Central memory CD8-positive, alpha-beta T cell (primary cell): ENCODE results near the gene KCNAB2.

Experiments
- ATAC-seq: fragments of 150-1000 bp; cut with Tn5 transposase; replicated peaks from 2 replicates; pipeline ENCODE4 v1.10.0; 2022; ENCODE audit warnings: mild to moderate bottlenecking, moderate FRiP score, moderate number of reproducible peaks; ENCODE audit not compliant: poor library complexity, severe bottlenecking; ENCODE audit errors: extremely low read depth
- DNase-seq, 2 donors: peaks; one replicate each; pipeline ENCODE4 v3.0.0; 2021; ENCODE audit warnings: low spot score in 2 of 2
- H3K27ac Mint-ChIP-seq: one replicate; pipeline ENCODE4 v1.8.0; 2022; ENCODE audit warnings: low read depth, mild to moderate bottlenecking, moderate library complexity, mixed read lengths
- H3K27me3 Mint-ChIP-seq: one replicate; pipeline ENCODE4 v1.8.0; 2022; ENCODE audit warnings: mixed read lengths
- H3K36me3 Mint-ChIP-seq: one replicate; pipeline ENCODE4 v1.8.0; 2022; ENCODE audit warnings: mild to moderate bottlenecking, moderate library complexity, mixed read lengths; ENCODE audit not compliant: insufficient read depth
- H3K4me1 Mint-ChIP-seq: one replicate; pipeline ENCODE4 v1.8.0; 2022; ENCODE audit warnings: mixed read lengths
- H3K4me3 Mint-ChIP-seq: one replicate; pipeline ENCODE4 v1.8.0; 2022; ENCODE audit warnings: mild to moderate bottlenecking, moderate library complexity, mixed read lengths
- H3K9me3 Mint-ChIP-seq: one replicate; pipeline ENCODE4 v1.8.0; 2022; ENCODE audit warnings: mixed read lengths

KCNAB2 gene

DNA sequence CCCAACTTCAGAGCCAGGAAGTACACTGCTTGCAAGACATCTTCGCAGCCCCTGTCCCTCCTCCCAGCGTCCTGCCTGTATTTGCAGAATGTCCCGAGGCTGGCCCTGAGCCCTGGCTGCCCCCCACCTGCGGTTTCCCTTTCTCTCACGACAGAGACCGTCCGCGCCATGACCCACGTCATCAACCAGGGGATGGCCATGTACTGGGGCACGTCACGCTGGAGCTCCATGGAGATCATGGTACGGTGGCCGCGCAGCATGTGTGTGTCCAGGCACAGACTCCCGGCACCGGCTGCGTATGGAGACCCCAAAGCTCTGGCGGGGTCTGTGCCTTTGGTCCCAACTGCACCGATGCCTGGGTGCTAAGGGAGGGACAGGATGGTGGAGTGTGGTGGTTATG lies 48.6 kb downstream of the KCNAB2 start:
- ATAC-seq: no peak
- H3K4me3 Mint-ChIP-seq: no peak overlapping the region
- H3K27me3 Mint-ChIP-seq: no peaks in the 10 kb centered on the region
- H3K36me3 Mint-ChIP-seq: peaks cover 25% of the 10 kb centered on the region
- DNase-seq: no peak
- H3K9me3 Mint-ChIP-seq: no peaks in the 10 kb centered on the region
- H3K27ac Mint-ChIP-seq: no peak overlapping the region
- peaks cover 17% of the 10 kb centered on the region for H3K4me1 Mint-ChIP-seq

DNA sequence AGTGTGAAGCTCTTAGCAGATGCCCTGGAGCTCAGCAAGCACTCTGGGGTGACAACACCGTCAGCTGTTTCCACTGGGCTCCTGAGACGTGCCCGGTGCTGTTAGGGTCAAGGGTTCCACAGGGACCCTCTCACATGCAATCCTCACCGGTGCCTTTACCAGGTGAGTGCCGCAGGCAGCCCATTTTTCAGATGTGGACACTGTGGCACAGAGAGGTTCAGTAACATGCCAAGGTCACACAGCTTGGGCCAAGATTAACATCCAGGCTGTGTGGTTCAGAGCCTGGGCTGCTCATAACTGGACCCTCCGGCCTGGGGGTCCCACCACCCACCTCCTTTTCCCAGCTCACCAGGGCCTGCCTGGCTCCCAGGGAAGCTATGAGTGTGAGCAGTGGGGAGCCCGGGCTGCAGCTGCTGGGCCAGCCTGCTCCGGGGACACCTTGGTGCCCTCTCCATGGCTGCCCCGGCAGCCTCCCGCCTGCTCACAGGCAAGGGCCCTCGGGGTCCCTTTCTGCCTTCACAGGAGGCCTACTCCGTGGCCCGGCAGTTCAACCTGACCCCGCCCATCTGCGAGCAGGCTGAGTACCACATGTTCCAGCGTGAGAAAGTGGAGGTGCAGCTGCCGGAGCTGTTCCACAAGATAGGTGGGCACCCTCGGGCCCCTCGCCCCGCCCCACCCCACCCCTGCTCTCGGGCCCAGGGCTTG lies 49.3 kb downstream of the KCNAB2 start:
- Mint-ChIP-seq H3K9me3 (no peaks in the 10 kb centered on the region), H3K4me1 (peaks cover 17% of the 10 kb centered on the region), H3K27me3 (no peaks in the 10 kb centered on the region), H3K4me3 (no peak overlapping the region), H3K36me3 (peaks cover 19% of the 10 kb centered on the region), H3K27ac (no peak overlapping the region)
- ATAC-seq (no peak), DNase-seq (no peak)

DNA sequence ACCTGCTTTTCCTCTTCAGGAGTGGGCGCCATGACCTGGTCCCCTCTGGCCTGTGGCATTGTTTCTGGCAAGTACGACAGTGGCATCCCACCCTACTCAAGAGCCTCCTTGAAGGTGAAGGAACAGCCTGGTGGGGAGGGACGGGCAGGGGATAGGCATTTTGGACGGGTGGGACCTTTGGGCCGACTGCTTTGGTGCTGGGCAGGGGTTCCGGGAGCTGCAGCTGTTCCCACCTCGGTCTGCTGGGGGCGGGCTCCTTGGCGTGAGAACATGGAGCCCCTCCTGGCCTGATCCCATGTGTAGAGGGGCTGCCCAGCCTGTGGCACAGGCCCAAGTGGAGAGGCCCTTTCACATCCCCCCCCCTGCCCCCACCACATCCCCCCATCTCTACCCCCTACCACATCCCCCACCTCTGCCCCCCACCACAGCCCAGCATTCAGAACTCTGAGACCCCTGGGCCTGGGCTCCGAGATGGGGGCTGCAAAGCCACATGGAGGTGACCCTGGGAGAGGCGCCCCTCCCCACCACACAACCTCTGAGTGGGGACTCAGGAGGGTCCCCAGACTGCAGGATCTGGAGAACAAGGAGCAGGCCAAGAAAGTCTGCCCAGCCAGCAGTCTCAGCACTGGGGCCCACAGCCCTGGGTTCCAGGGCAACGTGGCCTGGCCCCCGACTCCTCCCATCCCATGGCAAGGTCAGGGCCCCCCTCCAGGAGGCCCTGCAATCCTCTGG lies 50.0 kb downstream of the KCNAB2 start:
- Mint-ChIP-seq H3K36me3 (peaks cover 19% of the 10 kb centered on the region), H3K27ac (no peak overlapping the region), H3K27me3 (no peaks in the 10 kb centered on the region), H3K9me3 (no peaks in the 10 kb centered on the region), H3K4me1 (peaks cover 18% of the 10 kb centered on the region), H3K4me3 (no peak overlapping the region)
- no peak for DNase-seq
- ATAC-seq: no peak

DNA sequence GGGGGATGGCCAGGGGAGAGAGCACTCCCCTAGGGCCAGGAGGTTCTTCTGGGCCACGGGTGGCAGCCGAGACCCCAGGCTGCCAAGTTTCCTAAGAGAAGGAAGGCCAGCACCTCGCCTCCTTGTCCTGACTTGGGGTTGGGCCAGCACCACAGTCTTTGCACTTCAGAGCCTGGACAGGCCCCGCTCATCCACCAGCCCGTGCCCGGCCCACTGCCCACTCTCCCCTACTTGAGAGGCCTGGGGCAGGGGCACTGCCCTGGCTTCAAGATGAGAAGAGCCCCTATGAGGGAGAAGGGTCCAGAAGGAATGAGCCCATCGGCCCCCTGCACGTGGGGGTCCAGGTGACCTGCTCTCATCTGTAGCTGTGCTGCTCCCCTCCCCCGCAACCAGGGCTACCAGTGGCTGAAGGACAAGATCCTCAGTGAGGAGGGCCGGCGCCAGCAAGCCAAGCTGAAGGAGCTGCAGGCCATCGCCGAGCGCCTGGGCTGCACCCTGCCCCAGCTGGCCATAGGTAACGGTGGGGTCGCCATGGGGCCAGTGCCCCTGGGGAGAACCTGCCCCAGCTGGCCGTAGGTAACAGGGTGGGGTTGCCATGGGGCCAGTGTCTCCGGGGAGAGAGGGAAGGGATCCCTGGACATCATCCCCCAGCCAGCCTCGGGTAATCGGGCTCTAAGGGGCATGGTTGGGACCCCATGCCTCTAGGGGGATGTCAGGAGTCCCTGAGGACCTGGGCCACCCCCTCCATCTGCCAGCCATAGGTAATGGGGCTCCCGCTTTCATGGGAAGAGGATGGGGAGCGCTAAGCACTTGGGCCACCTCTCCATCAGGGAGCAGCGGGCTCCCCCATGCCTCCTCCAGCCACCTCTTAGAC lies 50.8 kb downstream of the KCNAB2 start:
- ATAC-seq (no peak), DNase-seq (no peak)
- H3K27ac Mint-ChIP-seq: no peak overlapping the region
- H3K4me3 Mint-ChIP-seq: no peak overlapping the region
- no peaks in the 10 kb centered on the region for H3K27me3 Mint-ChIP-seq
- peaks cover 27% of the 10 kb centered on the region for H3K4me1 Mint-ChIP-seq
- H3K9me3 Mint-ChIP-seq: no peaks in the 10 kb centered on the region
- peaks cover 21% of the 10 kb centered on the region for H3K36me3 Mint-ChIP-seq

DNA sequence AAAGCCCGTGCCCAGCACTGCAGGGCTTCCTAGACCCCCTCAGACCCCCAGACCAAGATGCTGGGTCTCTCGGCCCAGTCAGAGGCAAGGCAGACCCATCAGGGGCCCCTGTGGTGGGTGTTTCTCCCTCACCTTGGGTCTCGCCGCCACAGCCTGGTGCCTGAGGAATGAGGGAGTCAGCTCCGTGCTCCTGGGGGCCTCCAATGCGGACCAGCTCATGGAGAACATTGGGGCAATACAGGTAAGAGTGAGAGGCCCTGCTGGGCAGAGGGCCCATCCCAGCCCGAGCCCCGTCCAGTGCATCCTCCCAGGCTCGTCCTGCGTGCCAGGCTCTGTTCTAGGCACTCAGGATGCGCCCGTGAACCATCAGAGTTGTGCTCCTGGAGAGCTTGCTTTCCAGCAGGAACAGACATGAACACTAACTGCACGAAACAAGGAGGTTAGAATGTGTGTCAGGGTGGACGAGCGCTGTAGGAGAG lies 51.5 kb downstream of the KCNAB2 start:
- peak overlapping the region; percentile 83 for H3K27ac Mint-ChIP-seq
- H3K36me3 Mint-ChIP-seq: peaks cover 19% of the 10 kb centered on the region
- H3K4me3 Mint-ChIP-seq: no peak overlapping the region
- peaks cover 27% of the 10 kb centered on the region for H3K4me1 Mint-ChIP-seq
- no peaks in the 10 kb centered on the region for H3K9me3 Mint-ChIP-seq
- DNase-seq (no peak), ATAC-seq (no peak)
- no peaks in the 10 kb centered on the region for H3K27me3 Mint-ChIP-seq

DNA sequence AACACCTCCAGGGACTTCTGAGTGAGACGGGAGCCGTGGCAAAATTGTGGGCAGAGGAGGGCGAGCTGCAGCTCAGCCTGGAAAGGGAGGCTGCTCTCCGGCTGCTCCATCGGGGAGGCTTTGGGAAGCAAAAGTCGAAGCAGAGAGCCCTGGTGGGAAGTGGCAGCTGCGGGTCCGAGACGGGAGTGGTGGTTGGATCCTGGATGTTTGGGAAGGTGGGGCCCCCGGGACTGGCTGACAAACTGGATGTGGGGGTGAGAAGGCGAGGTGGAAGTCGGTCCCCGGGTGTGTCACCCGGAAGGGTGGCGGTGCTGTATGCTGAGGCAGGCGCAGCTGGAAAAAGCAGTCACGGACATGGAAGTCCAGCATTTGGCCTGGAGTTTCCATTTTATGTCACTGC lies 52.1 kb downstream of the KCNAB2 start:
- peaks cover 18% of the 10 kb centered on the region for H3K36me3 Mint-ChIP-seq
- peaks cover 27% of the 10 kb centered on the region for H3K4me1 Mint-ChIP-seq
- H3K27me3 Mint-ChIP-seq: no peaks in the 10 kb centered on the region
- DNase-seq: no peak
- H3K27ac Mint-ChIP-seq: peak overlapping the region; percentile 83
- H3K4me3 Mint-ChIP-seq: no peak overlapping the region
- no peak for ATAC-seq
- H3K9me3 Mint-ChIP-seq: no peaks in the 10 kb centered on the region

DNA sequence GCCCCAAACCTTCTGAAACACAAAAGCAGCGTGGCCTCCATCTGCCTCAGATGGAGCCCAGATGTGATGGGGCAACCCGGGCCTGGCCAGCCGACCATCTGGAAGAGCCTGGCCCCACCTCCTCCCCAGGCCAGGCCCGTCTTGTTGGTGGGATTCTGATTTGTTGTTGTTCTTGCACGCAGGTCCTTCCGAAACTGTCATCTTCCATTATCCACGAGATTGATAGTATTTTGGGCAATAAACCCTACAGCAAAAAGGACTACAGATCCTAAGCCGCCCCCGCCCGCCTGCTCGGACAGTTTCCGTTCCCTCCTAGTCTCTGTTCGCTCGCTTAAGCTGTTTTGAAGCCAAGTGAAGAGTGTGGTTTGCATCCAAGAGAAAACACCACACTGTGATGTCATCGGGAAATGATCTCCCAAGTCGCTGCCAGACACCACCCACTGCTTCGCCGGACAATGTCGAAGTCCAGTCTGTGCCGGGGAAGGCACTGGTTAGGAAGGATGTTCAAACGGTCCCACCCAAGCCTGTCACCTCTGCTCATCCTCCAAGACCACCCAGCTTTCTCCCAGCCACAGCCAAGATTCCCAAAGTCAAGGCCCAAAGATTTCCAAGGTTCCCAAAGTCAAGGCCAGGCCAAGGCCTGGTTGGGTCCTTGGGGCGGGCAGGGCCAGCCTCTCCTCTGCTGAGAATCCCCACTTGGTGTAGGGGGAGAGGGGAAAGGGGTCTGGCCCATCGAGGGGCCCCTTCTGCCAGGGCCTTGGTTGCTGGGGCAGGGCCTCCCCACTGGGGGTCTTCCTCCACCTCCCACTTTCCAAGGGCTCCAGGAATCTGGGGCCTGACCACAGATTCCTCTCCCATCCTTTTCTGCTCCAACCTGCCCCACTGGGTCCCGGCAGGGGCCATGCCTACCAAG lies 52.9 kb downstream of the KCNAB2 start:
- ATAC-seq (no peak), DNase-seq (no peak)
- no peaks in the 10 kb centered on the region for H3K9me3 Mint-ChIP-seq
- H3K36me3 Mint-ChIP-seq: peaks cover 17% of the 10 kb centered on the region
- H3K4me1 Mint-ChIP-seq: peaks cover 27% of the 10 kb centered on the region
- H3K27ac Mint-ChIP-seq: peak overlapping the region; percentile 83
- H3K27me3 Mint-ChIP-seq: no peaks in the 10 kb centered on the region
- no peak overlapping the region for H3K4me3 Mint-ChIP-seq

DNA sequence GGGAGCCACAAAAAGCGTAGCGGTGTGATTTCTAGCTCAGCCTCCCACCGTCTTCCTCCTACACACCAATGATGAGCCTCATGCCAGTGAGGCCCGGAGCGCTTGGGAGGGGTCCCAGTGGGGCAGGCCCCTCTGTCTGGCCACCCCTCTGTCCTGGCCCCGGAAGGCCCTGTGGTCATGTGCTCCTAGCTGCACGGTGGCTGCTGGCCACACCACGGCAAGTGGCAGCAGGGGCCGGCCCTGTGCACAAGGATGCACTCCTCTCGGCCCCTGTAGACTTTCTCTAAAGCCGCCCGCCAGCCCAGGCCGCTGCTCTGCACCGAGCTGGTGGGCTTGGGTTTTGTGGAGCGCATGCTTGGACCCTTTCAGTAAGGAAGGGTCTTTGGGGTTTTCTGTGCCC lies 53.6 kb downstream of the KCNAB2 start:
- Mint-ChIP-seq H3K4me3 (no peak overlapping the region), H3K9me3 (no peaks in the 10 kb centered on the region), H3K4me1 (peaks cover 20% of the 10 kb centered on the region), H3K27me3 (no peaks in the 10 kb centered on the region), H3K36me3 (peaks cover 12% of the 10 kb centered on the region), H3K27ac (no peak overlapping the region)
- DNase-seq (no peak), ATAC-seq (no peak)

DNA sequence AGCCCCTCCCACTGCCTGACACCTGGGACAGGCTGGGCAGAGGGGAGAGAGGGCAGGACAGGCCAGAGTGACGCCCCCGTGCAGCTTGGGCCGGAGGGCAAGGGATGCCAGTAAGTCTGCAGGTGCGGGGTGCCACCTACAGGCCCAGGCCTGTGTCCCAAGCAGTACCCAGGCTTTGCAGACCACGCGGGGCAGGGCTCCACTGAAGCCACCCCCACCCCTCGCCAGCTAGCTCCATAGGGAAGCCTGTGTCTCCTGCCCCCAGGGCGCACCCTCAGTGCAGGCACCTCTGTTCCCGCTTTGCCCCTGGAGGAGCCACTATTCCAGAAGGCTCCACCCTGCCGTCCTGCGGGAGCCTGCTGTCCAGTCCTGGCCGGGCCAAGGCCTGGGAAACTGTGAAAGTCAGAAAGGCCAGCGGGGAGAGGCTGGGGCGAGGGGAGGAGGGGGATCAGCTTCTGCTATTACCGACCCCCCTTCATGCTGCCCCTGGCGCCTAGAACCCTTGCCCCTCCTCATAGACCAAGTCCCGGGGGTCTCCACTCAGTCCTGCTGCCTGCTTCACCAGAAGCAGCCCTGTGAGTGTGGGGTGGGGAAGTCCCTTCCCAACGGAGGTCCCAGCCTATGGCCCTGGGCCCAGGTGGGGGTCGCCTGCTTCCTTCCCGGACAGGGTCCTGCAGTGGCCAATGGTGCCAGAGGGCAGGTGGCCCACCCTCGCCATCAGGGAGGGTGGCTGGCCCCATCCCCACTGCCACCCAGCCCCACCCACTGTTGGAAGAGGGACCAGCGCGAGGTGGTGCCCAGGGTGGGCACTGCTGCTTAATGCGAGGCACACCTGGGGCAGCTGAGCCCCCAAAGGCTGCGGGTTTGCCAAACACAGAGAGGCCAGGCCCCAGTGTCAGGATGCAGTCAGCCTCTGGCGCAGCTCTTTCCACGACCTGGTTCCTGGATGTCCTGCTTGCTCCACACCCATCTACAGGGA lies 54.4 kb downstream of the KCNAB2 start:
- H3K27me3 Mint-ChIP-seq: no peaks in the 10 kb centered on the region
- no peak for DNase-seq
- H3K36me3 Mint-ChIP-seq: peaks cover 8% of the 10 kb centered on the region
- no peak overlapping the region for H3K27ac Mint-ChIP-seq
- peaks cover 20% of the 10 kb centered on the region for H3K4me1 Mint-ChIP-seq
- H3K4me3 Mint-ChIP-seq: no peak overlapping the region
- ATAC-seq: no peak
- H3K9me3 Mint-ChIP-seq: no peaks in the 10 kb centered on the region

DNA sequence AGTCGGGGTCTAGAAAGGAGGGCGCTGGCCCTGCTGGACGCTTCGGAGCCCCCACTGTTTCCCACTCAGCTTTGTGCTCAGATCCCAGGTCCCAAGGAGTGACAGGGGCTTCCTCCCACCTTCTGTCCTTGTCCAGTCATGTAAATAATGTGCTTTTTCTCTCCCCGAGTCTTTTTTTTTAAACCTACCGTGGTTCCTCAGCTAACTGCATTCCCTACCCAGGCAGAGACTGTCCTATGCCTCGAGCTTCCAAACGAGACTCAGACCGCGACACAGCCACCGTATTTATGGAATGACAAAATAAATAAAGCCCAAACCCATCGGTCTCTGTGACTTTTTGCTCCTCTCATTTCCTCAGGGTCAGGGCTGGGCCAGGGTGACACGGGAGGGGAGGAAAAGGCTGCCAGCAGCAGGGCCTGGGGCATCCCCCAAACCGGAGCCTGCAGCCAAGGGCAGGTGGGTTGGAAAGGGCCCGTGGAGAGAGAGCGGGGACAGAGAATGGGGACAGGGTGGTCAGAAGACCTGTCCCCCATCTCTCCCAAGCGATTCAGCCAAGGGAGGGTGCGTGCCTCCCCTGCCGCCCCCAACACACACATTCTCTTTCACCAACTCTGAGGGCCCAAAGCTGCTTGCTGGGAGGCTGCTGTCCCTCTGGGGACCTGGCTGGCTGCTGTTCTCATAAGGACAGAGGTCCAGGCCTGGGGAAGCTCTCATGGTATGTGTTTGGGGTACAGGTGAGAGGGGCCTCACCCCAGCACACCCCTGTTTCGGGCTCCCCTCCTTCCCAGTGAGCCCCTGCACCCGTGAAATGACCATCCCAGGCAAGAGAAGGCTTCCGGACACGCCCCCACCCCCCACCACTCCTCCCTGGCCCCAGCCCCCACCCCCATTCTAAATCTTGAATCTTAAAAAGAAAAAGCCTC lies 55.4 kb downstream of the KCNAB2 start:
- no peak for ATAC-seq

More for the DNA sequence above, 55.4 kb downstream of the KCNAB2 start:
- Mint-ChIP-seq H3K27ac (peak overlapping the region; percentile 29), H3K9me3 (no peaks in the 10 kb centered on the region), H3K36me3 (peaks cover 8% of the 10 kb centered on the region), H3K4me3 (no peak overlapping the region), H3K27me3 (no peaks in the 10 kb centered on the region), H3K4me1 (peaks cover 20% of the 10 kb centered on the region)
- DNase-seq: no peak
